CD4-positive, alpha-beta T cell treated with Interleukin-12 subunit alpha and Interleukin-12 subunit beta, for 1 hour (primary cell): Measurements from ENCODE around the gene SMARCA4.

ENCODE experiments used
- DNase-seq: peaks from one replicate; pipeline ENCODE4 v3.0.0-alpha.2; 2020

Gene SMARCA4

DNA sequence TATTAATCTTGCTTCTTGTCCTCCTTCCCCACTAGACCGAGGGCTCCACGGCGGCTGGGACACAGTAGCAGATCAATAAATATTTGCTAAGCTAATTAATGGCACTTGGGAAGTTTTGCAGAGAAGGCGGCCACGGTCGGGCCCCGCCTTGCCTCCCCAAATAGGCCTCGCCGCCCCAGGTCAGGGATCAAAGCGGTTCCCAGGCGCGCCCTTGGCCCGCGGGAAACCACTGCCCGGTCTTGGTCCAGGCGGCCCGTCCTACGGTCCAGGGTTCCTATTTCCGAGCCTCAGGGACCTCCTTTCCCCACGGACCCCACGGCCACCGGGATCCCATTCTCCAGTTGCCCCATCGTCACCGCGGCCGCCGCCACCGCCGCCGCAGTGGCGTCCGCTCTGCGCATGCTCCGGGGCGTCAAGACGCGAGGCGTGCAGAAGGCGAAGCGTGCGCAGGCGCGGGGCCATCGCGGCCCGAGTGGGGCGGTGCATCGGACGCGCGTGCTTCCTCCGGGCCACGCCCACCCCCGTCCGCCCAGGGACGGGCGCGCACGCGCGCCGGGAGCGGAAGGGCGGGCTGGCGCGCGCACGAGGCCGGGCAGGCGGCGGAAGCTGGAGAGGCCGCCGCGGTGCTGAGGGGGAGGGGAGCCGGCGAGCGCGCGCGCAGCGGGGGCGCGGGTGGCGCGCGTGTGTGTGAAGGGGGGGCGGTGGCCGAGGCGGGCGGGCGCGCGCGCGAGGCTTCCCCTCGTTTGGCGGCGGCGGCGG is at the start of gene SMARCA4:
SMARCA4 (plus strand) TSS at position 717 of the 759 bp plus-strand sequence. CDS start 23,122 bp downstream, outside the sequence.
- DNase-seq: peak; percentile 98

DNA sequence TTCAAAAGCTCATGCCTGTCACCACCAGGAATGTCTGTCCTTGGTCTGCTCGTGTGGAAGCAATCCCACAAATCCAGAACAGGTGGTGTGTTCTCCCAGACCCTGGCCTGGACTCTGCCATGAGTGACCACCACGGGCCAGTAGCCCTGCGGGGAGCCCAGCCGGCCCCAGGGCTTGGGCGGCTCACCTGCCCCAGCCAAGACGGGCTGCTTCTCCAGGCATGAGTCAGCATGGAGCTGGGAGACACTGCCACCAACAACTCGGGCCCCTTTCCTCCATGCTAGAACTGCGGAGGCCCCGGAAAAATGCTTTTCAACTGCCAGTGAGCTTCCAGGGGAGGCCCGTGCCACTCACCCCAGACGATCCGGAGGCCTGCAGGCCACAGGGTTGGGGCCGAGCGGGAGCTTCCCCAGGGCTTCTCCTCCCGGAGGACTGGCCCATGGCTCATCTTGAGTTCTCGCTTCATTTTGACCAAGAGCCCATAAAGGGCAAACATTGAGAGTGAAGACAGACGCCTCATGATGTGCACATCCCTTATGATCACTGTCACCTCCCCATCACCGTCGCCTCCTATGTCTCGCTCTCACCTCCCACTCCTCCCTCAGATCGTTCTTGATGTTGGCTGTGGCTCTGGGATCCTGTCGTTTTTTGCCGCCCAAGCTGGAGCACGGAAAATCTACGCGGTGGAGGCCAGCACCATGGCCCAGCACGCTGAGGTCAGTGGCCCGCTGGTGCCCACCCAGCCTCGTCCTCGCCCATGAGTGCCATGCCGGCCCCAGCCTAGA is 49.1 kb upstream of the SMARCA4 start:
- no peak for DNase-seq

DNA sequence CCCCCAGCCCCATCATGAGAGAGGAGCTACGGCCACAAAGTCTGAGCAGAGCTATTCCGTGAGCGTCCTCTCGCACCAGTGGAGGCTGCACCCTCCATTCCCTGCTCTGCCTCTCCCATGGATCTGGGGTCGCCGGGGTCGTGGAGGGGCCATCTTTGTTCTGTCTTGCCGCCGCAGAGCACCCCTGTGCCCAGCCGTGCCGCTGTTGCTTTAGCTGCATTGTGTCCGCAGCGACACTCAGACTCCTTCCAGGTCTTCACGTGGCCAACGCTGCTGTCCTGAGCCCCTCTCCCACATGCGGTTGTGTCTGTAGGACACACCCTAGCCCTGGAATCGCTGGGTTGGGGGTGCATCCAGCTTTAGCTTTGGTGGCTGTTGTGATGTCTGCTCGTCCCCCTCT is 48.2 kb upstream of the SMARCA4 start:
- DNase-seq: no peak

DNA sequence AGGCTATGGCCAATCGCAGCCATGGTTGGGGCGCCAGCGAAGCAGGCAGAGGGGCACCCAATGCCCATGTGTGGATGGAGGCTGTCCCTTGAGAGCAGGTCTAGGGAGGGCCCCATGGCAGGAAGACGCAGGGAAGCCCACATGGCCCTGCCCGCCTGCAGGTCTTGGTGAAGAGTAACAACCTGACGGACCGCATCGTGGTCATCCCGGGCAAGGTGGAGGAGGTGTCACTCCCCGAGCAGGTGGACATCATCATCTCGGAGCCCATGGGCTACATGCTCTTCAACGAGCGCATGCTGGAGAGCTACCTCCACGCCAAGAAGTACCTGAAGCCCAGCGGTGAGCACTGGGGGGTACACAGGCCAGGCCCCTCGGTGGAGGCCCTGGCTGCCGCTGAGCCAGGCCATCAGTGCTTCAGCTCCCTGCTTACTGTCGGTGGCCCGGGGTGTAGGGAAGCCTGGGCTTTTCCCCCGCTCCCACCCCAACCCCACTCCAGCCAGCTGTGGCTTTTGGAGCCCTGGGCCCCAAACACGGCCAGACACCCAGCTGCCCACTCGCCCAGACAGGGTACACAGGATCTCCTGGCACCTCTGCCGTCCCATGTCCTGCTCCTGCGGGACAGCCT is 47.0 kb upstream of the SMARCA4 start:
- DNase-seq: no peak

- no peak for DNase-seq
Observed at GRCh38 chr19:10915130-10916091, 45.4 kb upstream of the SMARCA4 start.

DNA sequence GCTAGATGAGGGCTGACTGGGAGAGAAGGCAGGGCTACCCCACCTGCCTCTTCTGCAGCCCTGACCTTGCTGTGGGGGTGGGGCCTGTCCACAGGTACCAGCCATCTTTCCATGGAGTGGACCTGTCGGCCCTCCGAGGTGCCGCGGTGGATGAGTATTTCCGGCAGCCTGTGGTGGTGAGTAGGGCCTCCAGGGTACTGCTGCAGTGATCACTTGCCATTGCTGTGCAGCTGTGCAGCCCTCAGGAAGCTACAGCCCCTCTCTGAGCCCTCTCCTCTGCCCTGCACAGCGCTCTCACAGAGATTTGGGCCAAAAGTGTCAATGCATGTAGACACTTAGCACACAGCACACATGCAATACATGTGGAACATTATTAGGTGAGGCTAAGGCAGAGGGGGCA is 44.2 kb upstream of the SMARCA4 start:
- DNase-seq: no peak

DNA sequence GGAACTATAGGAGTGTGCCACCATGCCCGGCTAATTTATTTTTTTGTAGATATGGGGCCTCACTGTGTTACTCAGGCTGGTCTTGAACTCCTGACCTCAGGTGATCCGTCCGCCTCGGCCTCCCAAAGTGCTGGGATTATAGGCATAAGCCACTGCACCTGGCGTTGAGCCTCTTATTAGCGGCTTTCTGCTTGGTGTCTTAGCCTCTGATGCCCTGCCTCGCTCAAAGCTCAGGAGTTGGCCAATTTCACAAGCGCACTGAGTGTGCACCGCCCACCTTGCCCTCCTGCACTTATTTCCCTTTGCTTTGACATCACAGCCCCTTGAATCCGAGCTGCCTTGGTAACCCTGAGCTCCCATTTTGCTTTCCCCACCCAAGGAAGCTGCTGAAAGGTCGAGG is 42.5 kb upstream of the SMARCA4 start:
- no peak for DNase-seq

DNA sequence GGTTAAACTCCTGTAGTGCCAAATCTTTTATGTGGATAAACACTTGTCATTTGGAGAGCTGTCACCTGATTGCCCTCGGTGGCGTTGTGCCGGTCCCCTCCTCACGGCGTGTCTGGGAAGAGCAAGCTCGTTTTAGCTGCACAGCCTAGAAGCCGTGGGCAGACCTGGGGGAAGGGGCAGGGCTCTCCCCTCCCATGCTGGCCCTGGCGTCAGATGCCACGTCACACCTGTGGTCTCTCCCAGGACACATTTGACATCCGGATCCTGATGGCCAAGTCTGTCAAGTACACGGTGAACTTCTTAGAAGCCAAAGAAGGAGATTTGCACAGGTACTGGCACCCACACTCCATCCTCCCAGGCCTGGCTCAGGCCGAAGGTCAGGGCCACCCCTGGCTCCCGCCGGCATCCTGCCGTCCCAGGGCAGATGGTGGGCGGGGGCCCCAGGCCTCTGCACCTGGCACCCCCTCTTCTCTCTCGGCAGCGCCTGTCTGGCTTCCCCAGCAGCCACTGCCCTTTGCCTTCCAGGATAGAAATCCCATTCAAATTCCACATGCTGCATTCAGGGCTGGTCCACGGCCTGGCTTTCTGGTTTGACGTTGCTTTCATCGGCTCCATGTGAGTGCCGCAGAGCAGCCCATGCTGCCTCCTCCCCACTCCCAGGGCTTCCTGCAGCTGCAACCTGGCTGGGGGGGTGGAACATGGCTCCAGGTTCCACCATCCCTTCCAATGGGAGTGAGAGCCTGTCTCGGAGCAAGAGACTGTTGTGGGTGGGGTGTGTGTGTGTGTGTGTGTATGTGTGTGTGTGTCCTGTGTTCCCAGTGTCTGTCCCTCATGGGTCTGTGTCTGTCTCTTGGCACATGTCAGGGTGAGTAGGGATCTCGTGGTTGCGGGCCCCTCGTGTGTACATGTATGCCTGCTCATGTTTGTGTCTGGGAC is 41.2 kb upstream of the SMARCA4 start:
- no peak for DNase-seq

DNA sequence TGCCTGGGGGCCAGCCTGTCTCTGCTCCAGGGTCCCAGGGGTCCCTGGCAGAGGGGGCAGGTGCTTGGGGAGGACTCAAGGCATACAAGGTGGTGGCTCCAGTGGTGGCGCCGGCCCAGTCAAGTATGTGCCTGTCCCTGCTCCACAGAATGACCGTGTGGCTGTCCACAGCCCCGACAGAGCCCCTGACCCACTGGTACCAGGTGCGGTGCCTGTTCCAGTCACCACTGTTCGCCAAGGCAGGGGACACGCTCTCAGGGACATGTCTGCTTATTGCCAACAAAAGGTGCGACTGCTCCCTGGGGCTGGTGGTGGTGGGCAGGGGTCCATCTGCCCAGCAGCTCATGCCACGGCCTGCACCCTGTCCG is 40.6 kb upstream of the SMARCA4 start:
- DNase-seq: no peak

DNA sequence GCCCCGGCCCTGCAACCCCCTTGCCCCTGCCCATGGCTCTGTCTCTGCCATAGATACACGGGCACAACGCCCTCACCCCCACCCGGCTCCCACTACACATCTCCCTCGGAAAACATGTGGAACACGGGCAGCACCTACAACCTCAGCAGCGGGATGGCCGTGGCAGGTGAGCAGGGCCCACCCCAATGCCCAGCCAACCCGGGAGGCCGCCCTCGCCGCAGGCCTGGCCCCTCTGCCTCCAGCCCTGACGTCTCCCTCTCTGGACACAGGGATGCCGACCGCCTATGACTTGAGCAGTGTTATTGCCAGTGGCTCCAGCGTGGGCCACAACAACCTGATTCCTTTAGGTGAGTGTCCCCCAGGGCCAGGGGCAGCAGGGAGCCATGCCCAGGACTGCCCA is 40.0 kb upstream of the SMARCA4 start:
- DNase-seq: no peak

GRCh38 chr19:10921199-10921909 is 39.5 kb upstream of the SMARCA4 start:
- no peak for DNase-seq

DNA sequence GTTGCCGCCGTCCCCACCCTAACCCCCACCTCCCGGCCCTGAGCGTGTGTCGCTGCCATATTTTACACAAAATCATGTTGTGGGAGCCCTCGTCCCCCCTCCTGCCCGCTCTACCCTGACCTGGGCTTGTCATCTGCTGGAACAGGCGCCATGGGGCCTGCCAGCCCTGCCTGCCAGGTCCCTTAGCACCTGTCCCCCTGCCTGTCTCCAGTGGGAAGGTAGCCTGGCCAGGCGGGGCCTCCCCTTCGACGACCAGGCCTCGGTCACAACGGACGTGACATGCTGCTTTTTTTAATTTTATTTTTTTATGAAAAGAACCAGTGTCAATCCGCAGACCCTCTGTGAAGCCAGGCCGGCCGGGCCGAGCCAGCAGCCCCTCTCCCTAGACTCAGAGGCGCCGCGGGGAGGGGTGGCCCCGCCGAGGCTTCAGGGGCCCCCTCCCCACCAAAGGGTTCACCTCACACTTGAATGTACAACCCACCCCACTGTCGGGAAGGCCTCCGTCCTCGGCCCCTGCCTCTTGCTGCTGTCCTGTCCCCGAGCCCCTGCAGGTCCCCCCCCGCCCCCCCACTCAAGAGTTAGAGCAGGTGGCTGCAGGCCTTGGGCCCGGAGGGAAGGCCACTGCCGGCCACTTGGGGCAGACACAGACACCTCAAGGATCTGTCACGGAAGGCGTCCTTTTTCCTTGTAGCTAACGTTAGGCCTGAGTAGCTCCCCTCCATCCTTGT is 38.8 kb upstream of the SMARCA4 start:
- DNase-seq: no peak

- no peak for DNase-seq
Observed at GRCh38 chr19:10922638-10923014, 38.2 kb upstream of the SMARCA4 start.

GRCh38 chr19:10923260-10924112 is 37.3 kb upstream of the SMARCA4 start:
- DNase-seq: no peak

DNA sequence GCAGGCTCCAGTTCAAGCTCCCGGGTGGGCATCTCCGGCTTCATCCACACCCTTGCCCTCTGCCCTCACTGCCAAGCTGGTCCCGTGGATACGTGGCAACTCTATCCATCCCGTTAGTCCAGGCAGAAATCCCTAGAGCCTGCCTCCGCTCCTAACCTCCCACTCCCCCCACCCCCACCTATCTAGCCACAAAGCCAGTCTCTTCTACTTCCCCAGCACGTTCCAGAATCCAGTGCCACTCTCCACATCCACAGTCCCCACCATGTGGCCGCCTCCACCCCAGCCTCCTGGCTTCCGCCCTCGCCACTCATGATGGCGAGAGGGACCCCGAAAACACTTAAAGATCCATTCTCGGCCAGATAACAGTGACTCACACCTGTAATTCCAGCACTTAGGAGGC is 36.2 kb upstream of the SMARCA4 start:
- DNase-seq: no peak

DNA sequence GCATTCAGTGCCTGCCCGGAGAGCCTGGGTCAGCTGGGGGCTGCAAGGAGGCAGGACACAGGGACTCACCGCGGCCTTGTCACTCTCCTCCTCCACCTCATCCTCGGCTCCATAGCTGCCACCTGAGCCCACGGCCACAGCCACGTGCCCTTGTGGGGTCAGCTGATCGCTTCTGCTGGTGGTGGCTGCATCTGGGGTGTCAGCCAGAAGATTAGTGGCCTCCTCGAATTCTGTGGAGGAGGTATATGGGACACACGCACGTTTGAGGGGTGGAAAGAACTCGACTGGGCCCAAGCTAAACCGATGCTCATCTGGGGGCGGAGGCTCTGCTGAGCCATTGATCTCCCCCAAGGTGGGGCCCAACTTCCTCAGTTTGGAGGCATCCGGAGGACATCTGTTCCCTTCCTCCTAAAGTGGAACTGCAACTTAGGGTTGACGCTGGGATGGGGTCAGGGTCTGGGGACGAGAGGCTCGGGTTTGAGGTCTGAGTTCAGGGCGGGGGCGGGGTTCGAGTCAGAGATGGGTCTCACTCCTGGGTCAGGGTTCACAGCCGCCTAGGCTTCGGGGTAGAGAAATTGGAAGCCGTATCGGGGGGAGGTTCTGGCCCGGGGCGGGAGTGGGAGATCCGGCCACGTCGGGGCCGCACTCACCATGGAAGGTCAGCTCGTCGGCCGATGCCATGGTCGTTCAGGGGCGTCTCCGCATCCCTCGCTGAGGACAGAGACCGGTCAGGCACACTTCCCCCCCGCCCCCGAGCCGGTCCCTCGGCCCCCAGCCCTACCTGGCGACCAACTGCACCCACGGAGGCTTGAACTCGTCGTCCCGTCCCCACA is 32.9 kb upstream of the SMARCA4 start:
- no peak for DNase-seq

DNA sequence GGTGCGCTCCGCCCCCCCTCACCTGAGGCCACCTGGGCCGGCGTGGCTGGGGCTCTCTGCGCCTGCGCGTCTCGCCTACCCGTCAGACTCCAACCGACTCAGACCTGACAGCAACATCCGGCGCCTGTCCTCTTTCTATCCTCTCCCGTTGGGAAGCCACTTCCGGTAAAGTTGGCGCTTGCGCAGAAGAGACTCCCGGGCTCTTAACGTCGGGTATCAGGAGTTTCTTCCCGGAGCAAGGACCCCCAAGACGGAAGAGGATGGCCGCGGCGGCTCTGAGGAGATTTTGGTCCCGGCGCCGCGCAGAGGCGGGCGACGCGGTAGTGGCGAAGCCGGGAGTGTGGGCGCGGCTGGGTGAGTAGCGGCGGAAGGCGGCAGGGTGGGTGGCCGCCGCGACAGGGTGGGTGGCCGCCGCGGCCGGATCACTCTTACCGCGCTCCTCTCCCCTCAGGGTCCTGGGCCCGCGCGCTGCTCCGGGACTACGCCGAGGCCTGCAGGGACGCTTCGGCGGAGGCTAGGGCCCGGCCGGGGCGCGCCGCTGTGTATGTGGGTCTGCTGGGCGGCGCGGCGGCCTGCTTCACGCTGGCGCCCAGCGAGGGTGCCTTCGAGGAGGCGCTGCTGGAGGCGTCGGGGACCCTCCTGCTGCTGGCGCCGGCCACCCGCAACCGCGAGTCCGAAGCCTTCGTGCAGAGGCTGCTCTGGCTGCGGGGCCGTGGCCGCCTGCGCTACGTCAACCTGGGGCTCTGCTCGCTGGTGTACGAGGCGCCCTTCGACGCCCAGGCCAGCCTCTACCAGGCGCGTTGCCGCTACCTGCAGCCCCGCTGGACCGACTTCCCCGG is 32.0 kb upstream of the SMARCA4 start, which contains the start of the genes TIMM29 and YIPF2:
TIMM29 (plus strand) TSS at position 249 of the 839 bp plus-strand sequence; CDS start at position 261, 12 bp downstream.
YIPF2 (minus strand) TSS at position 77 of the 839 bp plus-strand sequence. CDS start 229 bp downstream, outside the sequence.
- DNase-seq: peak; percentile 96
